ENCODE results near the gene RNF114. TPM values are rescaled to one million over a fixed set of nuclear protein-coding genes. Genes with fewer than 3 reads are reported as not detected.
A peak's percentile ranks its signal among the peaks of the same experiment; 100 is the strongest.

RNF114 gene
- 86.6 to 91.6 TPM (median 88.1 TPM) in 3 replicates for total RNA-seq (2021)
- percentile 89 among the genes with signal in this experiment for Bru-seq, nascent RNA
- long read RNA-seq, experiment 1, transcript RNF114-201 (6 exons, 2,503 nt), result major isoform, 360 of 393 reads
- long read RNA-seq, experiment 1, partial matches to known transcripts, result 15 of 393 reads
- long read RNA-seq, experiment 1, other reads (novel, unspliced or antisense), result 11 of 393 reads
- long read RNA-seq, experiment 2, transcript RNF114-201 (6 exons, 2,503 nt), result major isoform, 63 of 99 reads
- long read RNA-seq, experiment 2, partial matches to known transcripts, result 7 of 99 reads
- long read RNA-seq, experiment 2, other reads (novel, unspliced or antisense), result 29 of 99 reads
- long read RNA-seq, experiment 3, transcript RNF114-201 (6 exons, 2,503 nt), result major isoform, 193 of 213 reads
- long read RNA-seq, experiment 3, partial matches to known transcripts, result 0 of 213 reads
- long read RNA-seq, experiment 3, other reads (novel, unspliced or antisense), result 19 of 213 reads

- TF ChIP-seq ZNF423 (CRISPR knock-in tag; IDR thresholded peaks at IDR 0.05) (peak; percentile 48; the same call in 1 of the 2 replicates), CREM (CRISPR knock-in tag; IDR thresholded peaks at IDR 0.05) (peak; percentile 56; the same call in 1 of the 2 replicates), ETV6 (CRISPR knock-in tag; IDR thresholded peaks at IDR 0.05) (peak; percentile 56; the same call in 1 of the 2 replicates), FOXP1 (CRISPR knock-in tag; IDR thresholded peaks at IDR 0.05; ENCODE audit: borderline replicate concordance) (0 out of 2 replicates have a peak, but pooled peaks have one; percentile 29), GABPB1 (CRISPR knock-in tag; IDR thresholded peaks at IDR 0.05) (peak; percentile 83), RELA (CRISPR knock-in tag; IDR thresholded peaks at IDR 0.05; ENCODE audit: borderline replicate concordance) (no peak), ZNF138 (CRISPR knock-in tag; conservative IDR thresholded peaks at IDR 0.05) (no peak), MAX (CRISPR knock-in tag; IDR thresholded peaks at IDR 0.05) (peak; percentile 12; the same call in 1 of the 2 replicates), ELF4 (CRISPR knock-in tag; IDR thresholded peaks at IDR 0.05; ENCODE audit: low read depth) (0 out of 2 replicates have a peak, but pooled peaks have one; percentile 37), E2F5 (CRISPR knock-in tag; IDR thresholded peaks at IDR 0.05) (peak; percentile 84; the same call in 1 of the 2 replicates), PRDM15 (CRISPR knock-in tag; IDR thresholded peaks at IDR 0.05) (peak; percentile 95), SP1 (CRISPR knock-in tag; conservative IDR thresholded peaks at IDR 0.05) (peak; percentile 88), PREB (CRISPR knock-in tag; IDR thresholded peaks at IDR 0.05; ENCODE audit: borderline replicate concordance) (no peak), KAT7 (CRISPR knock-in tag; IDR thresholded peaks at IDR 0.05; ENCODE audit: borderline replicate concordance) (peak; percentile 26; the same call in 1 of the 2 replicates), ARID4B (CRISPR knock-in tag; IDR thresholded peaks at IDR 0.05; ENCODE audit: borderline replicate concordance) (peak; percentile 23; the same call in 1 of the 2 replicates), AR (CRISPR knock-in tag; IDR thresholded peaks at IDR 0.05) (no peak)
- ChIA-PET POLR2A (interaction anchor here (0.6 to 0.8 kb wide), 2 partner anchors 20 to 28 kb away, joined by 3 to 6 read pairs; no protein-coding TSS in a partner anchor), CTCF (interaction anchor here (0.8 to 2.6 kb wide), 12 partner anchors 13 to 395 kb away, joined by 3 to 16 read pairs (median 4); no protein-coding TSS in a partner anchor)
- peak within 1 kb of the TSS; percentile 93 for H3K27ac Mint-ChIP-seq
- peaks cover 30% of the 10 kb centered on the region for H3K4me1 Mint-ChIP-seq
- no peaks in the 10 kb centered on the region for H3K27me3 Mint-ChIP-seq (ENCODE audit: low read depth)
- peak; percentile 88 for DNase-seq (ENCODE audit: low spot score)
- H3K9me3 Mint-ChIP-seq, result no peaks in the 10 kb centered on the region
- peak; percentile 90 for ATAC-seq
- peaks cover 16% of the 10 kb centered on the region for H3K36me3 Mint-ChIP-seq
- peak within 1 kb of the TSS; percentile 97 for H3K4me3 Mint-ChIP-seq
Observed at GRCh38 chr20:49936153-49937026, at the start of gene RNF114. Gene RNF114, plus strand, starts transcription at chr20:49936397. Its CDS starts 16 bp downstream, at chr20:49936413.
